OCI-LY1 (cell line): ENCODE results near the gene AAK1.

Source experiments
- CTCF ChIP-seq: fragments of 200-600 bp; sonication (generic), shearing (Covaris generic); IDR thresholded peaks from 2 replicates; pipeline ENCODE4 v1.5.1; 2017; ENCODE audit warnings: mild to moderate bottlenecking, antibody characterized with exemption, low read length, moderate library complexity, mixed read lengths
- EZH2 ChIP-seq: fragments of 200-600 bp; sonication (generic), shearing (Covaris generic); IDR thresholded peaks from 2 replicates; pipeline ENCODE4 v1.8.0; 2017; ENCODE audit warnings: borderline replicate concordance, mixed run types, mild to moderate bottlenecking, antibody characterized with exemption, low read length, moderate library complexity, mixed read lengths

- no peak for TF ChIP-seq EZH2
- no peak for TF ChIP-seq CTCF
These were observed 205.0 kb downstream of the AAK1 start for GRCh38 chr2:69438580-69438979.
